Subcutaneous abdominal adipose tissue (tissue), 5 donors: ENCODE results near the gene MBOAT2.
"Not testable (repeated sequence)": the region's sequence is repeated elsewhere in the genome, so short reads cannot be mapped to it uniquely, and the experiment has no call there.

Source experiments
- H3K27ac ChIP-seq: one replicate; pipeline ENCODE4 v1.7.0; 2013; ENCODE audit warnings: low read depth, mild to moderate bottlenecking, inconsistent platforms, low read length, moderate library complexity
- H3K27me3 ChIP-seq, 5 donors: one replicate each; pipeline ENCODE4 v1.7.0; 2013; ENCODE audit warnings: low read length in 5 of 5, inconsistent platforms in 1 of 5; ENCODE audit not compliant: control insufficient read depth in 5 of 5, insufficient read depth in 4 of 5
- H3K36me3 ChIP-seq, 5 donors: one replicate each; pipeline ENCODE4 v1.7.0; 2013; ENCODE audit warnings: low read length in 5 of 5; ENCODE audit not compliant: control insufficient read depth in 5 of 5, insufficient read depth in 5 of 5
- H3K4me1 ChIP-seq, 5 donors: one replicate each; pipeline ENCODE4 v1.7.0; 2013; ENCODE audit warnings: low read length in 5 of 5, mild to moderate bottlenecking in 3 of 5, moderate library complexity in 1 of 5; ENCODE audit not compliant: control insufficient read depth in 5 of 5, insufficient read depth in 5 of 5
- H3K4me3 ChIP-seq, 5 donors: one replicate each; pipeline ENCODE4 v1.7.0; 2013; ENCODE audit warnings: low read length in 5 of 5, low read depth in 1 of 5
- H3K9ac ChIP-seq, 5 donors: one replicate each; pipeline ENCODE4 v1.7.0; 2013; ENCODE audit warnings: low read length in 5 of 5, mild to moderate bottlenecking in 4 of 5, moderate library complexity in 3 of 5
- H3K9me3 ChIP-seq, 5 donors: one replicate each; pipeline ENCODE4 v1.7.0; 2013; ENCODE audit warnings: low read length in 5 of 5; ENCODE audit not compliant: control insufficient read depth in 5 of 5
- donor health status: healthy.
- donor health status: healthy.
- donor health status: healthy.
- donor health status: healthy.
- donor health status: healthy.

The MBOAT2 gene

GRCh38 chr2:8918412-8918811, 85.1 kb downstream of the MBOAT2 start:
- H3K27me3 ChIP-seq, result no peaks in the 10 kb centered on the region
- no peaks in the 10 kb centered on the region for H3K4me1 ChIP-seq
- H3K9ac ChIP-seq, result no peak overlapping the region
- no peaks in the 10 kb centered on the region for H3K9me3 ChIP-seq
- no peaks in the 10 kb centered on the region for H3K36me3 ChIP-seq
- no peak overlapping the region for H3K4me3 ChIP-seq
- no peak overlapping the region for H3K27ac ChIP-seq

- no peaks in the 10 kb centered on the region for H3K4me1 ChIP-seq
- H3K9me3 ChIP-seq, result peaks cover 0 to 5% (median 0%) of the 10 kb centered on the region in 5 donors
- H3K36me3 ChIP-seq, result no peaks in the 10 kb centered on the region
- no peak overlapping the region for H3K9ac ChIP-seq
- H3K4me3 ChIP-seq, result no peak overlapping the region
- H3K27ac ChIP-seq, result no peak overlapping the region
- H3K27me3 ChIP-seq, result no peaks in the 10 kb centered on the region
Observed at GRCh38 chr2:8915941-8916340, 87.5 kb downstream of the MBOAT2 start.

DNA sequence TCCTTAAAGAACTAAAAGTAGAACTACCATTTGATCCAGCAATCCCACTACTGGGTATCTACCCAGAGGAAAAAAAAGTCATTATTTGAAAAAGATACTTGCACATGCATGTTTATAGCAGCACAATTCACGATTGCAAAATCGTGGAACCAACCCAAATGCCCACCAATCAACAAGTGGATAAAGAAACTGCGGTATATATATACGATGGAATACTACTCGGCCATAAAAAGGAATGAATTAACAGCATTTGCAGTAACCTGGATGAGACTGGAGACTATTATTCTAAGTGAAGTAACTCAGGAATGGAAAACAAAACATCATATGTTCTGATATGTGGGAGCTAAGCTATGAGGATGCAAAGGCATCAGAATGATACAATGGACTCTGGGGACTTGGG, 89.7 kb downstream of the MBOAT2 start:
- H3K9ac ChIP-seq, H3K4me3 ChIP-seq, H3K27me3 ChIP-seq: not testable (repeated sequence)

GRCh38 chr2:8907764-8908288, 95.7 kb downstream of the MBOAT2 start:
- Histone ChIP-seq H3K27me3 (no peaks in the 10 kb centered on the region), H3K9me3 (peaks cover 2 to 15% (median 10%) of the 10 kb centered on the region in 5 donors), H3K4me1 (no peaks in the 10 kb centered on the region), H3K27ac (no peak overlapping the region), H3K9ac (no peak overlapping the region), H3K36me3 (peaks cover 0 to 5% (median 0%) of the 10 kb centered on the region in 5 donors), H3K4me3 (no peak overlapping the region)

More for the DNA sequence above, 89.7 kb downstream of the MBOAT2 start:
- not testable (repeated sequence) for H3K4me1 ChIP-seq, H3K9me3 ChIP-seq, H3K36me3 ChIP-seq, H3K27ac ChIP-seq

DNA sequence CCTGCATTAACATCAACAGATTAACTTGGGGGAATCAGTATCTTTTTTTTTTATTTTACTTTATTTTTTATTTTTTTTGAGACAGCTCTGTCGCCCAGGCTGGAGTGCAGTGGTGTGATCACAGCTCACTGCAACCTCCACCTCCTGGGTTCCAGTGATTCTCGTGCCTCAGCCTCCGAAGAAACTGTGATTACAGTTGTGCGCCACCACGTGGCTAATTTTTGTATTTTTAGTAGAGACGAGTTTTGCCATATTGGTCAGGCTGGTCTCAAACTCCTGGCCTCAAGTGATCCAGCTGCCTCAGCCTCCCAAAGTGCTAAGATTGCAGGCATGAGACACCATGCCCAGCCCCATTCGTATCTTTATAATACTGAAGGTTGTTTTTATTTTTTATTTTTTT, 99.6 kb downstream of the MBOAT2 start:
- not testable (repeated sequence) for H3K4me3 ChIP-seq, H3K9ac ChIP-seq, H3K27ac ChIP-seq, H3K27me3 ChIP-seq, H3K36me3 ChIP-seq, H3K4me1 ChIP-seq
- peaks cover 2 to 14% (median 6%) of the 10 kb centered on the region in 5 donors for H3K9me3 ChIP-seq

GRCh38 chr2:8902757-8903156, 100.7 kb downstream of the MBOAT2 start:
- H3K4me1 ChIP-seq, H3K27me3 ChIP-seq, H3K27ac ChIP-seq, H3K9ac ChIP-seq, H3K4me3 ChIP-seq, H3K36me3 ChIP-seq: not testable (repeated sequence)
- peaks cover 2 to 14% (median 6%) of the 10 kb centered on the region in 5 donors for H3K9me3 ChIP-seq

GRCh38 chr2:8897206-8897605, 106.3 kb downstream of the MBOAT2 start:
- H3K4me3 ChIP-seq, result not testable (repeated sequence)

GRCh38 chr2:8896671-8897070, 106.8 kb downstream of the MBOAT2 start:
- H3K36me3 ChIP-seq, H3K4me1 ChIP-seq, H3K27ac ChIP-seq, H3K27me3 ChIP-seq, H3K4me3 ChIP-seq, H3K9me3 ChIP-seq, H3K9ac ChIP-seq: not testable (repeated sequence)

More at GRCh38 chr2:8897206-8897605, 106.3 kb downstream of the MBOAT2 start:
- H3K27ac ChIP-seq, H3K9me3 ChIP-seq, H3K27me3 ChIP-seq, H3K4me1 ChIP-seq, H3K36me3 ChIP-seq, H3K9ac ChIP-seq: not testable (repeated sequence)

GRCh38 chr2:8895087-8895912, 108.2 kb downstream of the MBOAT2 start:
- H3K4me3 ChIP-seq, H3K9ac ChIP-seq, H3K9me3 ChIP-seq, H3K27ac ChIP-seq, H3K4me1 ChIP-seq, H3K27me3 ChIP-seq, H3K36me3 ChIP-seq: not testable (repeated sequence)

DNA sequence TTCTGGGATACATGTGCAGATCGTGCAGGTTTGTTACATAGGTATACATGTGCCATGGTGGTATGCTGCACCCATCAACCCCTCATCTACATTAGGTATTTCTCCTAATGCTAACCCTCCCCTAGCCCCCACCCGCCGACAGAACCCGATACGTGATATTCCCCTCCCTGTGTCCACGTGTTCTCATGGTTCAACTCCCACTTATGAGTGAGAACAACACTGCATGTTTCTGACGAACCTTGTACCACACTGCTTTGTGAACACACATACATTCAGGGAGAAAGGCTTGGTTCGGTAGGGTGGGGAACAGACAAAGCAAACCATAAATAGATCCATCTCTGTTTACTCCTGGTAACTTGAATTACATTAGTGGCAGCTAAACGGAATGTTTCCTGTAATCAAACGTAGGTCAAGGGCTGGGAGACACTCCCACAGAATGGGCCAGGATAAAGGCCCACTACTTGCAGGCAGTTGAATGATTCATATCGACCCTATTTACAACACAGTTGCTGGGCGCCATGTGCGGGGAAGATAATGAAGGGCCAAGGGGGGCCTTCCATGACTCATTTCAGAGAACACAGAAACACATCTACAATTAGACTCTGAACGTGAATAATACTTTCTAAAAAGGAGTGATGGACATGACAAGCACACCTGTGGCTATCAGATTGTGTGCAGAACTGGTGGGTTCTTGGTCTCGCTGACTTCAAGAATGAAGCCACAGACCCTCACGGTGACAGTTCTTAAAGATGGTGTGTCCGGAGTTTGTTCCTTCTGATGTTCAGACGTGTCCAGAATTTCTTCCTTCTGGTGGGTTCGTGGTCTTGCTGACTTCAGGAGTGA, 109.3 kb downstream of the MBOAT2 start:
- no peak overlapping the region for H3K27ac ChIP-seq
- peaks cover 0 to 7% (median 0%) of the 10 kb centered on the region in 5 donors for H3K9me3 ChIP-seq
- no peak overlapping the region for H3K4me3 ChIP-seq
- no peaks in the 10 kb centered on the region for H3K36me3 ChIP-seq
- H3K9ac ChIP-seq, result no peak overlapping the region
- H3K4me1 ChIP-seq, result no peaks in the 10 kb centered on the region
- no peaks in the 10 kb centered on the region for H3K27me3 ChIP-seq
